Uterus (tissue), 4 donors: Measurements from ENCODE around the gene IER5. TPM values are rescaled to one million over a fixed set of nuclear protein-coding genes. Genes with fewer than 3 reads are reported as not detected.
"Not testable (repeated sequence)": the region's sequence is repeated elsewhere in the genome, so short reads cannot be mapped to it uniquely, and the experiment has no call there.

Experiments
- DNase-seq, 2 donors: peaks; one replicate each; pipeline ENCODE4 v3.0.0-alpha.2; 2019 to 2020
- H3K27ac ChIP-seq, 2 donors: fragments of 200-600 bp; sonication (generic); 1 replicate in 1 of 2; 2 replicates in 1 of 2; pipeline ENCODE4 v1.5.1; 2016 to 2018
- H3K27me3 ChIP-seq, 2 donors: fragments of 200-600 bp; sonication (generic); one replicate each; pipeline ENCODE4 v1.5.1; 2018 to 2019; ENCODE audit warnings: control low read depth in 1 of 2
- H3K36me3 ChIP-seq, 2 donors: fragments of 200-600 bp; sonication (generic); one replicate each; pipeline ENCODE4 v1.5.1; 2019; ENCODE audit warnings: control low read depth in 1 of 2
- H3K4me1 ChIP-seq, 2 donors: fragments of 200-600 bp; sonication (generic); one replicate each; pipeline ENCODE4 v1.5.1; 2018 to 2019; ENCODE audit warnings: control low read depth in 1 of 2
- H3K4me3 ChIP-seq, 2 donors: fragments of 200-600 bp; sonication (generic); 1 replicate in 1 of 2; 2 replicates in 1 of 2; pipeline ENCODE4 v1.5.1; 2018 to 2019; ENCODE audit warnings: mild to moderate bottlenecking in 1 of 2
- H3K9me3 ChIP-seq, 2 donors: fragments of 200-600 bp; sonication (generic); one replicate each; pipeline ENCODE4 v1.5.1; 2019; ENCODE audit warnings: control low read depth in 1 of 2
- POLR2A ChIP-seq, 2 donors: fragments of 450-650 bp; IDR thresholded peaks; one replicate each; pipeline ENCODE4 v1.6.1; 2016; ENCODE audit warnings: antibody characterized with exemption in 2 of 2, mild to moderate bottlenecking in 1 of 2, moderate library complexity in 1 of 2
- intact Hi-C: fragments of 100-400 bp; cut with DNase I; formaldehyde crosslinking; loops from one replicate; pipeline ENCODE4 v1.15.1; 2023; ENCODE audit warnings: low total_unique reads
- total RNA-seq, 4 donors: library from RNA; depleted of rRNA in 3 of 4; stranded (reverse); fragments of >200 nt in 3 of 4; gene quantifications; one replicate each; pipeline versions ENCODE4 v1.1.0 to v1.2.4, GENCODE V29; 2014 to 2023
- TF ChIP-seq, protein P1 (sequence below), 4 experiments: fragments of 200-600 bp in 2 of 4; fragments of 450-650 bp in 2 of 4; sonication (generic) in 2 of 4; IDR thresholded peaks; one replicate each; pipeline ENCODE4 v1.5.1; 2016 to 2019; ENCODE audit warnings: antibody characterized with exemption in 4 of 4, mild to moderate bottlenecking in 2 of 4, moderate library complexity in 1 of 4
- donor health status: DM: yes; HTN: yes; CAD: no.

Gene IER5
- total RNA-seq, 4 donors from 2014 or later = 19.4 to 34.8 (median 24.2) TPM

DNA sequence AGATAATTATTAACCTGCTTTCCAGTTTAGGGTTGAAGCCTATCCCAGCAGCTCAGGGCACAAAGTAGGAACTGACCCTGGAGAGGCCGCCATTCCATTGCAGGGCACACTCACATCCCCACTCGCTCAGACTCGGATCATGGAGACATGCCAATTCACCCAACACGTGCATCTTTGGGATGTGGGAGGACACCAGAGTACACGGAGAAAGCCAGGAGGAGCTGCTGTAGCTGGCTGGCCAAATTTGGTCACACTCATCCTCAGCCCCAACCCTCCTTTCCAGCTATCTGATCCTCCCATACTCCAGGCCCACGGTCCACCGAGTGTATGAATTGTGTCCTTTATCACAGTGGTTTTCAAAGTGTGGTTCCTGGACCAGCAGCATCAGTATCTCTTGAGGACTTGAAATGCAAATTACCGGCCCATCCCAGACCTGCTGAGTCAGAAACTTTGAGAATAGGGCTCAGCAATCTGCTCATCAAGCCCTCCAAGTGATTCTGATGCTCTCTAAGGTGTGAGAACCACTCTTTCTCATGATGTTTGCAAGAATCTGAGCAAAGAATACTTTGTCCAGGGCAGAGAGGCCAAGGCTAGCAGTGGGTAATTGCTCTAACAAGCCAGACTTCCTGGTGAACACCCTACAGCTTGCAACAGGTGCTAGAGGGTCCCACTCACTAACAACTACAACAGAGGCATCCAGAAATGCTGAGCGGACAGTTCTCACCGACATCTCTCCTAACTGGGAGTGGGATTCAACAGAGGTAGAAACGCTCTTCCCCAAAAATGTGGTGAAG is 26.3 kb downstream of the IER5 start:
- intact Hi-C loops = no loop called here
- Histone ChIP-seq H3K9me3 (no peaks in the 10 kb centered on the region), H3K27me3 (no peaks in the 10 kb centered on the region)

DNA sequence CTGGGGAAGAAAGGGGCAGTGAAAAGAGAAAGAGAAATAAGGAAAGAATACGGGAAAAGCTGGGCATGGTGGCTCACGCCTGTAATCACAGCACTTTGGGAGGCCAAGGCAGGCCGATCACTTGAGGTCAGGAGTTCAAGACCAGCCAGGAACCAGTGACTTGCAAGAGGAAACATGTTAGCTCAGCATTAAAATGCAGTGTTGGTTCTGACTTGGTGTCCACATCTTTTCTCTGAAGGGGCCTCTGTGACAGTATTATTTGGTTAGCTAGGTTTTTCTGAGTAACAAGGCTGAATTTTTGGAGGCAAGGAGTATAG is 26.8 kb downstream of the IER5 start:
- H3K9me3 ChIP-seq = no peaks in the 10 kb centered on the region
- H3K4me1 ChIP-seq = peaks cover 16% of the 10 kb centered on the region in 2 donors
- intact Hi-C loops = no loop called here
- no peaks in the 10 kb centered on the region for H3K36me3 ChIP-seq
- H3K4me3 ChIP-seq = no peak overlapping the region
- no peaks in the 10 kb centered on the region for H3K27me3 ChIP-seq
- DNase-seq = no peak
- peak overlapping the region in 1 of 2 donors; percentile 83 for H3K27ac ChIP-seq
- TF ChIP-seq, protein P1, sequence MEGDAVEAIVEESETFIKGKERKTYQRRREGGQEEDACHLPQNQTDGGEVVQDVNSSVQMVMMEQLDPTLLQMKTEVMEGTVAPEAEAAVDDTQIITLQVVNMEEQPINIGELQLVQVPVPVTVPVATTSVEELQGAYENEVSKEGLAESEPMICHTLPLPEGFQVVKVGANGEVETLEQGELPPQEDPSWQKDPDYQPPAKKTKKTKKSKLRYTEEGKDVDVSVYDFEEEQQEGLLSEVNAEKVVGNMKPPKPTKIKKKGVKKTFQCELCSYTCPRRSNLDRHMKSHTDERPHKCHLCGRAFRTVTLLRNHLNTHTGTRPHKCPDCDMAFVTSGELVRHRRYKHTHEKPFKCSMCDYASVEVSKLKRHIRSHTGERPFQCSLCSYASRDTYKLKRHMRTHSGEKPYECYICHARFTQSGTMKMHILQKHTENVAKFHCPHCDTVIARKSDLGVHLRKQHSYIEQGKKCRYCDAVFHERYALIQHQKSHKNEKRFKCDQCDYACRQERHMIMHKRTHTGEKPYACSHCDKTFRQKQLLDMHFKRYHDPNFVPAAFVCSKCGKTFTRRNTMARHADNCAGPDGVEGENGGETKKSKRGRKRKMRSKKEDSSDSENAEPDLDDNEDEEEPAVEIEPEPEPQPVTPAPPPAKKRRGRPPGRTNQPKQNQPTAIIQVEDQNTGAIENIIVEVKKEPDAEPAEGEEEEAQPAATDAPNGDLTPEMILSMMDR (IDR thresholded peaks at IDR 0.05) = no peak
- no peak for TF ChIP-seq POLR2A (IDR thresholded peaks at IDR 0.05)

More for the DNA sequence above, 26.3 kb downstream of the IER5 start:
- Histone ChIP-seq H3K36me3 (no peaks in the 10 kb centered on the region), H3K4me1 (peaks cover 16% of the 10 kb centered on the region in 2 donors), H3K4me3 (no peak overlapping the region), H3K27ac (peak overlapping the region; percentile 76 to 83)
- peak; percentile 65 to 76 for DNase-seq
- TF ChIP-seq, protein P1 (IDR thresholded peaks at IDR 0.05) = no peak
- TF ChIP-seq POLR2A (IDR thresholded peaks at IDR 0.05) = no peak

DNA sequence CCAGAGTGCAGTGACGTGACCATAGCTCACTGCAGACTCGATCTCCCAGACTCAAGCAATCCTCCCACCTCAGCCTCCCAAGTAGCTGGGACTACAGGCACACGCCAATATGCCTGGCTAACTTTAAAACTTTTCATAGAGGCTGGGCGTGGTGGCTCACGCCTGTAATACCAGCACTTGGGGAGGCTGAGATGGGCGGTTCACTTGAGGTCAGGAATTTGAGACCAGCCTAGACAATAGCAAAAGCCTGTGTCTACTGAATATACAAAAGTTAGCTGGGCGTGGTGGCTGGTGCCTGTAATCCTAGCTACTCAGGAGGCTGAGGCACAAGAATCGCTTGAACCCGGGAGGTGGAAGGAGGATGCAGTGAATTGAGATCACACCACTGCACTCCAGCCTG is 27.5 kb downstream of the IER5 start:
- H3K4me1 ChIP-seq = peaks cover 16% of the 10 kb centered on the region in 2 donors
- H3K4me3 ChIP-seq, H3K36me3 ChIP-seq, DNase-seq, H3K27ac ChIP-seq, H3K27me3 ChIP-seq, intact Hi-C loops, H3K9me3 ChIP-seq: not testable (repeated sequence)

DNA sequence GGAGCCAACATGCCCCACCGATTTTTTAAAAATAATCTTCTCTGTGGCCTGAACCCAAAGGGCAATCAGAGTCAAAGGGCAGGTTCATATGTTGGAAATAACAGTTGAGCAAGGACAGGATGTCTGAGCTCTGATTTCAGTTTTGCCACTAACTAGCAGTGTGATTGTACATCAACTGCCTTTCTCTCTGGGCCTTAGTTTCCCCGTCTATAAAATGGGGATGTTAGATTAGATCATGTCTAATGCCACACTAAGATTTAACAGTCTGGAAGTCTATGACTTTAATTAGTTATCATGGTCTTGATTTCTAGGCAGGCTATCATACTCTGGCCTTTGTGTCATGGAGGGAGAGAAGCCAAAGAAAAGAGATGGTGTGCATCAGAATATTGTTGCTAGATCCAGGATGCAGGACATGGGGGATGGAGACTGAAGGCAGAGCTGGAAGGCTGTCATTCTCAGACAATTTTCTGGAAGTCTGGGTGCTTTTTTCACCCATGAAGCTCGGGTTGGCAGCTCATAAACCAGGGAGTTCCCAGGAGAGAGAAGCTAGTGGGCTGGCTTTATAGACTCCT is 28.4 kb downstream of the IER5 start:
- TF ChIP-seq POLR2A (IDR thresholded peaks at IDR 0.05) = no peak
- TF ChIP-seq, protein P1 (IDR thresholded peaks at IDR 0.05) = no peak
- H3K27ac ChIP-seq = no peak overlapping the region
- peaks cover 16% of the 10 kb centered on the region in 2 donors for H3K4me1 ChIP-seq
- no peak for DNase-seq
- no peak overlapping the region for H3K4me3 ChIP-seq
- no peaks in the 10 kb centered on the region for H3K36me3 ChIP-seq
- H3K27me3 ChIP-seq = no peaks in the 10 kb centered on the region
- no peaks in the 10 kb centered on the region for H3K9me3 ChIP-seq
- intact Hi-C loops = no loop called here

DNA sequence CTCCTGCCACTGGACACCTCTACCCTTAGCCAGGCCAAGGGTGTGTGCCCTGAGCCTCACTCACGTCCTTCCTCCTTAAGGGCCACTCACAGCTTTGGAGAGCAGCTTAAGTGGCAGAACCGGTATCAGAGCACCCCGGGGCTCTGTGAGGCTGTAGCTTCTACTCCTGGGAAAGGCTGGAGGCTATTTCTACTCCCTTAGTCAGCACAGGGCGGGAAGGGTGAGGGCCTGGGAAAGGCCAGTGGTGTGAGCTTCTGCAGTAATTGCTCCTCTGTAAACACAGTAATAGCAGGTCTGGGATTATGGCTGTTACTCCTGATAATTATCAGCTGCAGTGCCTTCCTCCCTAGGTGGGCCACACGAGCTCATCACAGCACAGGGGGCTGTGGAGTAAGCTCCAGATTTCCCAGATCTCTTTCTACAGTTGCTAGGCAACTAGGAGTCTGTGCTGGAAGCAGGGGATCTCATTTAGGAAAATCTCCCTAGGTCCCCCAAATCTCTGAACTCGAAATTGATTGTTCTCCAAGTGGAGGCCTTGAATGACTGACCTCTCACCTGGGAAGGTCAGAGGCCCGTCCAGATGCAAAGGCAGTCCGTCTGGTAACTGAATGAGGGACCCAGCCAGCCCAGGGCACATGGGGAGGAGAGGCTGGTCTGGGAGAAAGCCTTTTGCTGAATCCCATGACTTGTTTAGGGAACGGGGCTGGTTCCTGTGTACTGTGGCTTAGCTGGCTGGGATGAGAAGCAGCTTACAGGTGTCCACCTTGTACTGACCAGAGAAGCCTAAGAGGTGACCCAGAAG is 29.3 kb downstream of the IER5 start:
- Histone ChIP-seq H3K4me1 (peaks cover 8 to 9% of the 10 kb centered on the region in 2 donors), H3K27ac (no peak overlapping the region), H3K4me3 (no peak overlapping the region), H3K9me3 (no peaks in the 10 kb centered on the region), H3K36me3 (no peaks in the 10 kb centered on the region), H3K27me3 (no peaks in the 10 kb centered on the region)
- TF ChIP-seq, protein P1 (IDR thresholded peaks at IDR 0.05) = no peak
- TF ChIP-seq POLR2A (IDR thresholded peaks at IDR 0.05) = no peak
- intact Hi-C loops = no loop called here
- no peak for DNase-seq
